Left ventricle myocardium superior (tissue), 1 donor: Measurements from ENCODE around the gene RPS6KL1. TPM values are rescaled to one million over a fixed set of nuclear protein-coding genes. Genes with fewer than 3 reads are reported as not detected.
"Not testable (repeated sequence)": the region's sequence is repeated elsewhere in the genome, so short reads cannot be mapped to it uniquely, and the experiment has no call there.

Source experiments
- ATAC-seq: fragments of 200-7000 bp; cut with Tn5 transposase; one replicate; pipeline ENCODE4 v1.9.1; 2020; ENCODE audit warnings: mild to moderate bottlenecking, moderate library complexity
- DNase-seq: peaks from one replicate; pipeline ENCODE4 v3.0.0-alpha.2; 2020
- intact Hi-C: fragments of 100-400 bp; cut with micrococcal nuclease; formaldehyde crosslinking; loops from one replicate; pipeline ENCODE4 v1.11.0; 2022
- total RNA-seq: library from RNA; stranded (reverse); fragmentation: NEBNext Ultra II Directional; extraction: Animal tissue kit (Norgen Biotek cat#: 25700); gene quantifications from one replicate; pipeline ENCODE4 v1.2.1, GENCODE V29; 2021
- donor health status: DM: no; HTN: yes; CAD: no; lungs with severe emphysema.

RPS6KL1 gene
- total RNA-seq, 1 donor from 2014 or later, result 18.6 TPM

DNA sequence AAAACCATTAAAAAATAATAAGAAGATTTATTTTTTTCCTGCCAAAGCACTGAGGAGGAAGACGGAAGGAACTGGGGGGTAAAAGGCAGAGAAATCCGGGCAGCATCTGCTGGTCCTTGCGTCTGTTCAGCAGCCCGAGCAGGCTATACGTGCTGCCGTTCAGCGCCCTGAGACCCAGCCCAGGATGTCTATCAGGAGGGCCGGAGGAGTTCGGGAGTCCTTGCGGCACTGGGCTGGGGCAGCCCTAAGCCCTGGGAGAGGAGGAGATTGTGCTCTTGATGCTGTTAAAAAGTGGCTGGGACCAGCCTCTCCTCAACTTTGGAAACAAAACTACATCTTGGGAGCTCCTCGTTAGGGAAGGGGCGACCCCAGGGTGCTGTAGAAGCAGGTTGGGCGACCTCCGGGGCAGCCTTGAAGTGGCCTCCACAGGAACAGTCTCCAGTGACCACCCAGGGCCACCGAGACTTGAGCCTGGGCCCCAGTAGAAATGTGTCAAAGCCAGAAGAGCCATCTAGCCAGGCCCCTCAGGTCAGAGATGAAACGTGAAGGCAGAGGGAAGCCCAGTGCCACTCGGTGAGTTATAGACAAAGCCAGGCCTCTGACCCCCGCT lies 18.0 kb upstream of the RPS6KL1 start:
- DNase-seq (no peak), ATAC-seq (no peak)
- intact Hi-C loops, result loop anchor here (10.0 kb wide), 2 partner anchors 74 to 134 kb away; no protein-coding TSS in a partner anchor

DNA sequence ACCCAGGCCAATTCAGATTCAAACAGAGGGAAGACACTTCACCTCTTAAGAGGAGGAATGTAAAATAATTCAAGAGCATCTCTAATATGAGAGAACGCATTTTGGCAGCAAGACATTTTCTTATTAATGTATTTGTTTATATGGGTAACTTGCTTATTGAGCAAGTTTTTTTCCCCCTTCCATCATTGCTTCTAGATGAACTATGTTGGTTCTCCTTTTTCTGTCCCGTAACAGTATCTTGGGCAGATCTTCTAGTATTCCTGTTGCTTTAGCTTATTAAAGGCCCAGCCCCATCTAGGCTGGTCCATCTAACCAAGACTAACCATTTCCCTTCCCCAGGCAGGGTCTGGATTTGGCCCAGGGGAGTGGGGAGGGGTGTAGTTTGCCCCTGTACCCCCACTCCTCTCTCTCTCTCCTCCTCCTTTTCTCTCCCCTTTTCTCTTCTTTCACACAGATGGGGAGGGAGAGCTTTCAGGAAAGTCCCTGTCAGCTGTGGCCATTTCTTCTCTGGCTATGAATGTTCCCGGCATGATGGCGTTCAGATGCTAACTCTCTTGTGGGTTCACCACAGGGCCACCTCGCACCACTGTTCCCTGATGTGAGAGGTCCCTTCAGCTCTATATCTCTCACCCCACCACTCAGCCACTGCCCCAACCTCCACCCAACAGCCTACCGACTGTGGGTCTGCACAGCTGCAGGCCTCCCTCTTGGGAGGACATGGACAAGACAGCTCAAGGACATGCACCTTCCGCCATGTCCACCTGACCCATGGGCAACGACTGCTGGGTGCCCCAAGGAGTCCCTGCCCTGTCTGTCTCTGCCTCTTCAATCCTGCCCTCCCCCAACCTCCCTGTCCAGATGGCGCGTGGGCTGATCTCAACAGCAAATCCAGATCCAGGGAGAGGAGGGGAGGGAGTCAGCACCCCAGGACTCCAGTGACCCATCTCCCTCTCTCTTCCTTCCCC lies 15.8 kb upstream of the RPS6KL1 start:
- ATAC-seq, result no peak
- intact Hi-C loops, result no loop called here
- DNase-seq, result no peak

DNA sequence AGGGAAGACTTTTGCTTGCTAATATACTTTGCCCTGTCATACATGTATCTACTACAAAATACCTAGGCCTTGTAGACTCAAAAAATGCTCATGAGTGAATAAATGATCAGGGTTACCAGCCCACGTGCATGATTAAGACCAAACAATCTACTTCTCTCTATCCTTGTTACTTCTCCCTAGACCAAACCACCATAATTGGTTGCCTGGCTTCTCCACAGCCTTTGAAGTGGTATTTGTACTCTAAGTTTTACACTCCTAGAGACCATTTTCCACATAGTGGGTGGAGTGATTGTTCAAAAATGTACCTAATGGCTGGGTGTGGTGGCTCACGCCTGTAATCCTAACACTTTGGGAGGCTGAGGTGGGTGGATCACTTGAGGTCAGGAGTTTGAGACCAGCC lies 14.1 kb upstream of the RPS6KL1 start:
- intact Hi-C loops, result no loop called here
- DNase-seq, result no peak
- no peak for ATAC-seq

DNA sequence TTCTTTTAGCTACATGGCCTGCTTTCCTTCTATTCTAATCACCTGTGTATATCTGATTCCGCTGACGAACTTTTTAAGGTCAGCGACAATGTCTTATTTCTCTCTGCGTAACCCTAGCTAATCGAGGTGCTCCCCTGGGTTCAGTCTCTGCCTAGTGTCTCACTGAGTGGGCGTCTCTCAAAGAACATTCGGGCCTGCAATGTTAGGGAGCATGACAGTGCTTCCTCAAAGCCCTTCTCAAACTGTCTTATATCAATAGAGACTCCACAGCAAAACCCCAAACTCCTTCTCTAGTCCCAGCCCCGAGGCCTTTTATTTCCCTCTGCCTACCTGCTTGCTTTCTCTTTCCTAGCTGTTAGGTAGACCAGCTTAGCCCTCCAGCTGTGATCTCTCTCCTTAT lies 13.7 kb upstream of the RPS6KL1 start:
- no peak for DNase-seq
- ATAC-seq, result no peak
- intact Hi-C loops, result no loop called here

DNA sequence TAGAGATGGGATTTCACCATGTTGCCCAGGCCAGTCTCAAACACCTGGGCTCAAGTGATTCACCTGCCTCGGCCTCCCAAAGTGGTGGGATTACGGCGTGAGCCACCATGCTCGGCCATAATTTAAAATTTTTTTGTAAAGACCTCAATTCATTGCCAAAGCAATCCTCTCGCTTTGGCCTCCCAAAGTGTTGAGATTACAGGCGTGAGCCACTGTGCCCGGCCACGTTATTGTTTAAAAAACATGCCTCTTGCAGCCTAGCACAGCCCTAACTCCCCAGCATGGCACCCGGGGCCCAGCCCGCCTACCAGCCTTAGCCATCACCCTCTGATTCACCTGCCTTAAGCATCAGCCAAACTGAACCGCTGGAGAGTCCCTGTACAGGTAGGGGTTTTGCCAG lies 13.1 kb upstream of the RPS6KL1 start:
- ATAC-seq (no peak), DNase-seq (no peak)
- intact Hi-C loops, result no loop called here

DNA sequence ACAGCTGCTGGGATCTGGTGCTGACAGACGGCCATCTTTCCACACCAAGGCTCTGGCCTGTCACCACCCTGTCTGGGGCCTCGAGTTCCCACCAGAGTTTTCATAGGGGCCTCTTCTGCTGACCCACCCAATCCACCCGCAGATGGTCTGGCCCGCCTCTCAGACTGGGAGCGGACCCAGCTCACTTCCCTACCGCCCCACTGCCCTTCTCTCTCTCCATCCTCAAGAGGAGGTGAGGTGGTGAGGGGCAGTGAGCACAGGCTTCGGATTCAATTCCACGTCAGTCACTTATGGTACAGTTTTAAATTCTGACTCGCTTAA lies 12.3 kb upstream of the RPS6KL1 start:
- DNase-seq, result no peak
- intact Hi-C loops, result no loop called here
- peak; percentile 33 for ATAC-seq

DNA sequence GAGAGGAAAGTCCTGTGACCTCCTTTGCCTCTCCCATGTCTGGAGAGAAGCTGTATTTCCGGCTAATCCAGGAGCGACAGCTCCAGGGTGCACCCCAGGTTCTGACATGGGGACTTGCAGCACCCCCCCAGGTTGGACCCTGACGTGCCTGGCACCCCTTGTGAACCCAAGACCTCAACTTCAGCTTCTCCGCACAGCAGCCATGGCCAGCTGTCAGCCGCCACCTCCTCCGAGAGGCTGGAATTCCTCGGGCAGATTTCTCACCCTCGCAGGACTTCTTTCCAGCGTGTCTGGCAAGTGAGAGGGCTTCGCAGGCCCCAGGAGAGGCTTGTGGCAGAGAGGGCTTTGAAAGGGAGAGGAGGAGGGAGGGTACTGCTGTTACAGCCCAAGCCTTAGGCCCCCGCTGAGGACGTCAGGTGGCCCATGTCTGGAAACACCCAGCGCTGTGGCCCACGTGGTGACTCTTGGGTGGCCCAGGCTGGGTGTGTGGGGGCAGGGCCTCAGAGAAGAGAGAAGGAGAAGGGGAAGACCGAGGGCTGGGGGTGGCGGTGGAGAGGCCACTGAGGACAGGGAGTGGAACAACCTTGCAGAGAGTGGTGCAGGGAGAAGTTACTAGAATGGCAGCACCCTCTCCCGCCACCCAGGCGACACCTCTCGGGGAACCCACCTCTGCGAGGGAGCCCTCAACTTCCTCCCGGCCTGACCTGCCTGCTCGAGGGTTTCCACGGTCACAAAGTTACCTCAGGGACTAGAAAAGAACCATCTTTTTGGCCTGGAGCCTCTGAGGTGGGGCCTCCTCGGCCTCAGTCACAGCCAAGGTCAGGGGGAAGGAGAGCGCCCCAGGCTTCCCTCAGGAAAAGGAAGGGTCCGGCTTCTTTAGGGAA lies 11.7 kb upstream of the RPS6KL1 start:
- DNase-seq (peak; percentile 74), ATAC-seq (peak; percentile 76)
- intact Hi-C loops, result no loop called here

DNA sequence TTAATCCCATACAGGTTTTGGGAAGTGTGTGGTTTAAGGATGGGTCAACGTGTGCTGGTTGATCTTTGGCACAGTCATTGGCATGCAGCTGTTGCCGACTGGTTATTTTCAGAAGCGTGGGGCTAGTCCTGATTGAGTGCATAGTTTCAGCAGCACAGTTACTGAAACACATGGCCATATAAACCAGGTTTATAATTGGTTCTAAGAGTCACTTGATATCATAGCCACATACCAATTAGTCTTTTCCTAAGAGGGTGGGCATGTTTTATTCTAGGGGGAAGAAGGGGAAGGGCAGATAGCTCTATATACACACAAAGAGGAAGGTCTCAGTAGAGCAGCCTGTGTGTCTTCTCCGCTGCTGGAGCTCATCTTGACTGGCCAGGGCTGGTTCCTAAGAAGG lies 11.0 kb upstream of the RPS6KL1 start:
- DNase-seq (no peak), ATAC-seq (peak; percentile 36)
- intact Hi-C loops, result no loop called here

DNA sequence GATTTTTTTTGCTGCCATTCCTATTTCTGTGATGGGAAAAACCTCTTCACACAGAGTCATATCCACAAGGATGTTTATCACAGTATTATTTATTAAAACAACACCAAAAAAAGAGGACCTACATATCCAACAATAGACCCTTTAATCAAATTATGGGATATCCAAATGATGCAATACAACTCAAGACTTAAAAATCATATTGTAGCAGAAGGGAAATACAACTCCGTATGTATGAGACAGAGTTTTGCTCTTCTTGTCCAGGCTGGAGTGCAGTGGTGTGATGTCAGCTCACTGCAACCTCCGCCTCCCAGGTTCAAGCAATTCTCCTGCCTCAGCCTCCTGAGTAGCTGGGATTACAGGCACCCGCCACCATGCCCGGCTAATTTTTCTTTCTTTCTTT lies 9.9 kb upstream of the RPS6KL1 start:
- ATAC-seq, DNase-seq, intact Hi-C loops: not testable (repeated sequence)

DNA sequence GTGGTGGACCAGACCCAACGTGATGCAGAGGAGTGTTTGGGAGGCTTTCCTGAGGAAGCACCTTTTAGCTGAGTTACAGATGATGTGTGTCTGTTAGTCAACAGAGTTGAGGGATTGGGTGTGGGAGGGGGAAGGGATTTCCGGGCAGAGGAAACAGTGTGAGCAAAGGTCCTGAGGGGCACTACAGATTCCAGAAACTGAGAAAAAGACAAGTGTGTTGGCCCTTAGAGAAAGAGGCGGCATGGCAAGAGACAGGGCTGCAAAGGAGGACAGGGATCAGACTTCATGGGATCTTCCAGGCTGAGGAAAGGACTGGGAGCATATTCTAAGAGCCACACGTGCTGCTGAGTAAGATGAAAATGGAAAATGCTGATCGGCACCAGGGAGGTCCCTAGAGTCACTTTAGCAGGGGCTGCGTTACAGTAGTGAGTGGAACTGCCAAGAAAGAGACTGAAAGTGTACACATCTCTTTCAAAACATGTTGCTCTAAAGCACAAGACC lies 9.4 kb upstream of the RPS6KL1 start:
- DNase-seq (no peak), ATAC-seq (peak; percentile 67)
- intact Hi-C loops, result no loop called here

DNA sequence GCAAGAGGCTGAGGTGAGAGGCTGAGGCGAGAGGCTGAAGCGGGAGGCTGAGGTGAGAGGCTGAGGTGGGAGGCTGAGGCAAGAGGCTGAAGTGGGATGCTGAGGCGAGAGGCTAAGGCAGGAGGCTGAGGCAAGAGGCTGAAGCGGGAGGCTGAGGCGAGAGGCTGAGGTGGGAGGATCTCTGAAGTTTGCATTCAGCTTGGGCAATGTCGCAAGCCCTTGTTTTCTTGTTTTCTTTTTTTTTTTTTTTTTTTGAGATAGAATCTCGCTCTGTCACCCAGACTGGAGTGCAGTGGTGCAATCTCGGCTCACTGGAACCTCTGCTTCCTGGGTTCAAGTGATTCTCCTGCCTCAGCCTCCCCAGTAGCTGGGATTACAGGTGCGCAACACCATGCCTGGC lies 8.7 kb upstream of the RPS6KL1 start:
- ATAC-seq, DNase-seq, intact Hi-C loops: not testable (repeated sequence)

DNA sequence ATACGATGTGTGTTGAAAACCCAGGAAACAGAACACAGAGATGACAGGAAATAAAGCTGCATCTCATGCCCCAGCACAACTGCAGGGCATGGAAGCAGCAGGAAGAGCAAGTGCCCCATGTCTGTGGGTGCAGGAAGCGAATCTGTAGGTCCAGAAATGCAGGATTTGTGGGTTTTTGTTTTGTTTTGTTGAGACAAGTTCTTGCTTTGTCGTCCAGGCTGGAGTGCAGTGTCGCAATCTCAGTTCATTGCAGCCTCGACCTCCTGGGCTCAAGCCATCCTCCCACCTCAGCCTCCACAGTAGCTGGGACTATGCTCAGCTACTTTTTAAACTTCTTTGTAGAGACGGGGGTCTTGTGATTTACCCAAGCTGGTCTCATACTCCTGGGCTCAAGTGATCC lies 6.2 kb upstream of the RPS6KL1 start:
- intact Hi-C loops, result no loop called here
- ATAC-seq (no peak), DNase-seq (no peak)

DNA sequence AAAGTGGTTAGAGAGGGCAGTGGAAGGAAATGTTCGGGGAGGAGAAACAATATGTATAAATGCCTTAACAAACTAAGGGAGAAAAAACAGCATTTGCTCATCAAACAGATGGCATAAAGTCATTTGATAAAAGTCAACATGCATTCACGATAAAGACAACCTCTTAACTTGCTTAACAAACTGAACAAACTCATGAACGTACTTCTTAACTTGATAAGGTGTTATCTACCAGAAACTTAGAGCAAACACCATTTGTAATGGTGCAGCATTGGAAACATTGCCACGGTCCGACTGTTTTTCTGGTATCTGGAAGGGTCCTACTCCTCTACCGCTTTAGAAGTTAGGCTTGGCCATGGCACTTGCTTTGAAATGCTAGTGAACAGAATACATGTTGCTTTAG lies 4.2 kb upstream of the RPS6KL1 start:
- intact Hi-C loops, result no loop called here
- DNase-seq (no peak), ATAC-seq (no peak)

DNA sequence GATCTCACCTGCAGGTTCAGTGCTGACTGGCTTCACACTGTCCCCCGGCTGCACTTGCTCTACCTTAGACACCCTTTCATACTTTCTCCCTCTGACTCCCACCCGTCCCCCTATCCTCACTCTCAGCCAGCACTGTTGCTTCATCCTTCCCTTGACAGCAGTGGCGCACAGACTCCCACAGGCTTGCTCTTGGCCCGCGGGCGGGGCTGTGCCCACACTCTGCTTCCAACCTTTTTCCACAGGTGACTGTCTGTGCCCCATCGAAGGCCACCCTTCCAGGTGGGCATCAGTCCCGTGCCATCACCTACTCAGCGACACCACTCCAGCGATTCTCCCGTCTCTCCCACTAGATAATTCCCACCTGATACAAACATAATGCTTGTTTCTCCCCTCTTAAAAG lies 1.0 kb upstream of the RPS6KL1 start:
- intact Hi-C loops, result no loop called here
- DNase-seq (no peak), ATAC-seq (no peak)

DNA sequence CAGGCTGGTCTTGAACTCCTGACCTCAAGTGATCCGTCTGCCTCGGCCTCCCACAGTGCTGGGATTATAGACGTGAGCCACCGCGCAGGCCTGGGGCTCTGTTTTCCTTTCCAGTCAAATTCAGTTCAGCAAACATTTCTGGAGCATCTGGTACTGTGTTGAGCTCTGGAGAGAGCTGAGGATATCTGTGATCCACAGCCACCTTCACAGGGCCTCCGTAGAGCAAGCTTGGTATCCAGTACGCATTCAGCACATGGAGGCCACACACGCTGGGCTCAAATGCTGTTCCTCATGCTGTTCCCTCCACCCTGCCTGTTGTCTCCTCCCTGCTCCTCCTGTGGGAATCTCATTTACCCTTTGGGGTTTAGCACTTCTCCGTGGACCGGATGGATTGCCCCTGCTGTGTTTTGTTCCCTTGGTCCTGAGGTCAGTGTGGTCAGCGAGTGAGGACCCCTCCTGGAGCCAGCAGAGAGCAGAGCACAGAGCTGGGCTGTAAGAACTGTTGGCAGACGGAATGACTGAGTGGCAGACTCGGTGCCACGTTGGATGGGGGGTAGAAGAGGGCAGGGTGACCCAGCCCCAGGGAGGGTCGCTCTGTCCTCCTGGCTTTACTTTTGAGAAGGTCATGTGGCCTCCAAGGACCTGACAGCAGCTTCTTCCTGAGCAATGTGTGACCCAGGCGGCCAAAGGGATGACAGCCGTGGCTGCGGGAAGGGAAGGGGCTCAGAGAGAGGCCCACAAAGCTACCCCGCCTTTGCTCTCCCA lies 891 bp downstream of the RPS6KL1 start:
- DNase-seq, result no peak
- no peak for ATAC-seq
- intact Hi-C loops, result no loop called here

DNA sequence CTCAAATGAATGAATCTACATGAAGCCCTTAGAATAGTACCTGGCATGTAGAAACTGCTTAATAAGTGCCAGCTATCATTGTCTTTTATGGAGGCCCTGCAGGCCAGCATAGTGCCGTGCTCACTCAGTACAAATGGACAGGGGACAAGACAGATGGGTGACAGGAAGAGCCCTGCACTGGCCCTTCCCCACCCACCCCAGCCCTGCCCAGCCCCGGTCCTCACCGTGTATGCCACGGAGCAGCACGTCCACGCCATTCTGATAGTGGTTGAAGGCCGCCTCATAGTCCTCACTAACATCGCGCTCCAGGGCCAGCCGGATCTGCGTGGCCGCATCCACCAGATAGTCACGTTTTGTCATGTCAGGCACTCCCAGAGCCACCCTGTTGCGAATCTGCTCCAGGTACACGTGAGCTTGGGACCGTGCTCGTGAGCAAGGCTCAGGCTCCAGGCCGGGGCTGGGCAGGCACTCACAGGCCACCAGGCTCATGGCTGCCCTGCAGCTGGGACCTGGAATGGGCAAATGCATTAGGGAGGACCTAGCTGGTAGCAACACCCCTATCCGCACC lies 1.9 kb downstream of the RPS6KL1 start:
- ATAC-seq (no peak), DNase-seq (no peak)
- intact Hi-C loops, result no loop called here

DNA sequence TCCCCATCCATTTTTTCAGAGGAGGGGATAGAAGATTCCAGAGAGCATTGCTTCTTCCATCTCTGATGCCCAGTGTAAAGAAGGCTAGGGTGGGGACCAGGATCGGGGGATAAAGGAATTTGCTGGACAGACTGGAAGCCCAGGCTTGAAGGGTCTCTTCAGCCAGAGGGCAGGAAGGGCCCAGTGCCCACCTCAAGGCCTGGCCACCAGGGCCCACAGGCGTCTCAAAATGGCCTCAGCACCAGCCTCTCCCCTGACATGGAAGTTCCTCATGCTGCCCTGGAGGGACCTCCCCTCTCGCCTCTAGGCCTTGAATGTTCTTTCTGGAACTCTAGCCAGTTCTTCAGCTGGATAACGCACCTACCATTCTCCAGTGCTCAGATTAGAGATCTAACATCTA lies 2.8 kb downstream of the RPS6KL1 start:
- intact Hi-C loops, result no loop called here
- DNase-seq, result no peak
- no peak for ATAC-seq

DNA sequence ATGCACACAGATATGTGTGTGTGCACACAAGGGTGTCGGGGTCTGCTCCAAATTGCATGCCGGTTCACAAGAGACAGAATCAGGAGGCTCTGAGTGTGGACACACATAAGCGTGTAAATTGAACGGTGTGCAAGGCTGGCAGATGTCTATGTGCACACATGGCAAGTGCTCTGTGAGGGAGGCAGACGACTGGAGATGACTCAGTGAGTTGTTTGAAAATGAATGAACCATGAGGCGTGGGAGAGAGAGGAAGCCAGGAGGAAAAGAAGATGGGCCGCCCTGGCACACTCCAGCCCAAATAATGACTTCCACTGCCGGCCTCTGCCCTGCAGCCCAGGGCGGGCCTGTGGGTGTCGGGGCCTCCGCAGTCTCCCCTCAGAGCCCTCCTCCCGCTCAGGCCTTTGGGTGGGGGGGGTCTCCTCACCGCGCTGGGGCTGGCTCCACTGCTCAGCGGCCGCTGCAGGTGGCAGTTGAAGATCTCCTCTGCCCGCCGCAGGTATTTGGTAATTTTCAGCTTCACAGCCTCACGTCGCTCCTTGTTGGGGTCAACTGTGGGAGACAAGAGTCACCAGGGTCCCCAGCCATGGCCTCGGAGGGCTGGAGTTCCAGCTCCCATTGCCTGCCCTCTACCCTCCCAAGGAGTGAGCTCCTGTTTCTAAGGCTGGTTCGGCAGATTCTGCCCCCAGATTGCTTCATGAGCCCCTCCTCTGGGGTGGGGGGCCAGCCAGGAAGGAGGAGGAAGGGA lies 3.5 kb downstream of the RPS6KL1 start:
- DNase-seq, result no peak
- no peak for ATAC-seq
- intact Hi-C loops, result loop anchor here (10.0 kb wide), 1 partner anchor 165 kb away; no protein-coding TSS in a partner anchor
